DOHH2 (cell line): ENCODE measurements around the gene SLC22A4.

Experiments
- EZH2phosphoT487 ChIP-seq: fragments of 200-600 bp; sonication (generic); IDR thresholded peaks from 2 replicates; pipeline ENCODE4 v1.6.1; 2017; ENCODE audit warnings: borderline replicate concordance, mild to moderate bottlenecking, antibody characterized with exemption, low read length, moderate library complexity, mixed read lengths
- TF ChIP-seq, protein P1 (sequence below): fragments of 200-600 bp; sonication (generic); IDR thresholded peaks from one replicate; pipeline ENCODE4 v1.5.1; 2014; ENCODE audit warnings: antibody characterized with exemption, mild to moderate bottlenecking, low read depth, low read length; ENCODE audit not compliant: poor library complexity, severe bottlenecking

DNA sequence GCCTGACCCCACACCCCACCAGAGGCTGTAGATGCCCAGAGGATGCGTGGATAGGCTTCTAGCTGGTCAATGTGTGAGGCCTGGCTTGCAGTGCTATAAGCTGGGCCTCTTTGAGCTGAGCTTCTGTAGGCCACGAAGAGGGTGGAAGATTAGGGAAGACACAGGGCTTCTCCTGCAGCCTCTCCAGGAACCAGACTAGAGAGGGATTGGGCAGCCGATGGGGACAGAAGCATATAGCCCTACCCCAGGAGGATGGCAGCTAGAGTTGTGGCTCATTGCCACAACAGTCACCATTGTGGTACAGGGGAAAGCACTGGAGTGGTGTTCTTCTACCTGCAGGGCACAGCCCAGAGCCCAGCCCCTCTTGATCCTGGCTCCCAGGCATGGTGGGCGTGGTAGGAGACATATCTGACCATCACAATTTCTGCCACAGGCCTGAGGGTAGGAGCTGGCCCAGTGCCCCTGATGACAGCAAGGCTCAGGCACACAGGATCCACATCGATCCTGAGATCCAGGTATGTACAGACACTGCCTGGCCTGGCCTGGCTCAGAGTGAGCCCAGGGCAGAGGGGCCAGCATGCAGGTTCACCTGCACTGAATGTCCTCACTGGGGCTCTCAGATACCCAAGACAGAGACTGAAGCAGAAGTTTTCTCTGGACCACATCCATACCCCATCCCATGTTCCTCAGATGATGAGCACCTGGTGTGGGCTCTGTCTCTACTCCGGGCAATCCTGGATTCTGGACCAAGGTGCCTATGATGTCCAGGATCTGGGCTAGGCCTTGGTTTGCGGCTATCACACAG, 28.0 kb upstream of the SLC22A4 start:
- TF ChIP-seq, protein P1, sequence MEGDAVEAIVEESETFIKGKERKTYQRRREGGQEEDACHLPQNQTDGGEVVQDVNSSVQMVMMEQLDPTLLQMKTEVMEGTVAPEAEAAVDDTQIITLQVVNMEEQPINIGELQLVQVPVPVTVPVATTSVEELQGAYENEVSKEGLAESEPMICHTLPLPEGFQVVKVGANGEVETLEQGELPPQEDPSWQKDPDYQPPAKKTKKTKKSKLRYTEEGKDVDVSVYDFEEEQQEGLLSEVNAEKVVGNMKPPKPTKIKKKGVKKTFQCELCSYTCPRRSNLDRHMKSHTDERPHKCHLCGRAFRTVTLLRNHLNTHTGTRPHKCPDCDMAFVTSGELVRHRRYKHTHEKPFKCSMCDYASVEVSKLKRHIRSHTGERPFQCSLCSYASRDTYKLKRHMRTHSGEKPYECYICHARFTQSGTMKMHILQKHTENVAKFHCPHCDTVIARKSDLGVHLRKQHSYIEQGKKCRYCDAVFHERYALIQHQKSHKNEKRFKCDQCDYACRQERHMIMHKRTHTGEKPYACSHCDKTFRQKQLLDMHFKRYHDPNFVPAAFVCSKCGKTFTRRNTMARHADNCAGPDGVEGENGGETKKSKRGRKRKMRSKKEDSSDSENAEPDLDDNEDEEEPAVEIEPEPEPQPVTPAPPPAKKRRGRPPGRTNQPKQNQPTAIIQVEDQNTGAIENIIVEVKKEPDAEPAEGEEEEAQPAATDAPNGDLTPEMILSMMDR: no peak
- no peak for TF ChIP-seq EZH2phosphoT487
